GM10847 (cell line): ENCODE data around the gene C19orf12.

Experiments used
- POLR2A ChIP-seq: IDR thresholded peaks from 2 replicates; pipeline ENCODE4 v1.6.1; 2011; ENCODE audit not compliant: insufficient read length; ENCODE audit errors: extremely low read depth

The C19orf12 gene

GRCh38 chr19:29745253-29745652 lies 30.2 kb upstream of the C19orf12 start:
- TF ChIP-seq POLR2A = no peak

- no peak for TF ChIP-seq POLR2A
Observed at GRCh38 chr19:29743681-29744080, 28.6 kb upstream of the C19orf12 start.

- TF ChIP-seq POLR2A = no peak
Observed at GRCh38 chr19:29741776-29742175, 26.7 kb upstream of the C19orf12 start.

- no peak for TF ChIP-seq POLR2A
Observed at GRCh38 chr19:29741226-29741625, 26.2 kb upstream of the C19orf12 start.

GRCh38 chr19:29737461-29738000 lies 22.5 kb upstream of the C19orf12 start:
- no peak for TF ChIP-seq POLR2A

- no peak for TF ChIP-seq POLR2A
Observed at GRCh38 chr19:29735829-29736228, 20.8 kb upstream of the C19orf12 start.

GRCh38 chr19:29731331-29731850 lies 16.3 kb upstream of the C19orf12 start:
- TF ChIP-seq POLR2A = no peak

- no peak for TF ChIP-seq POLR2A
Observed at GRCh38 chr19:29727906-29728305, 12.8 kb upstream of the C19orf12 start.

- no peak for TF ChIP-seq POLR2A
Observed at GRCh38 chr19:29724746-29725145, 9.7 kb upstream of the C19orf12 start.

- TF ChIP-seq POLR2A = no peak
Observed at GRCh38 chr19:29724102-29724641, 9.1 kb upstream of the C19orf12 start.

GRCh38 chr19:29717051-29717450 lies 2.0 kb upstream of the C19orf12 start:
- no peak for TF ChIP-seq POLR2A

GRCh38 chr19:29715701-29716581 lies 880 bp upstream of the C19orf12 start:
- TF ChIP-seq POLR2A = no peak

- no peak for TF ChIP-seq POLR2A
Observed at GRCh38 chr19:29714371-29714952, 599 bp downstream of the C19orf12 start.

GRCh38 chr19:29712744-29713516 lies 2.1 kb downstream of the C19orf12 start:
- no peak for TF ChIP-seq POLR2A

- TF ChIP-seq POLR2A = no peak
Observed at GRCh38 chr19:29711584-29712132, 3.4 kb downstream of the C19orf12 start.
